Measurements from ENCODE around the gene EVPL. TPM values are rescaled to one million over a fixed set of nuclear protein-coding genes. Genes with fewer than 3 reads are reported as not detected.
"Not testable (repeated sequence)": the region's sequence is repeated elsewhere in the genome, so short reads cannot be mapped to it uniquely, and the experiment has no call there.

Gene EVPL
- total and polyA plus RNA-seq, 8 donors = 1.2 to 105 (median 9.0) TPM

DNA sequence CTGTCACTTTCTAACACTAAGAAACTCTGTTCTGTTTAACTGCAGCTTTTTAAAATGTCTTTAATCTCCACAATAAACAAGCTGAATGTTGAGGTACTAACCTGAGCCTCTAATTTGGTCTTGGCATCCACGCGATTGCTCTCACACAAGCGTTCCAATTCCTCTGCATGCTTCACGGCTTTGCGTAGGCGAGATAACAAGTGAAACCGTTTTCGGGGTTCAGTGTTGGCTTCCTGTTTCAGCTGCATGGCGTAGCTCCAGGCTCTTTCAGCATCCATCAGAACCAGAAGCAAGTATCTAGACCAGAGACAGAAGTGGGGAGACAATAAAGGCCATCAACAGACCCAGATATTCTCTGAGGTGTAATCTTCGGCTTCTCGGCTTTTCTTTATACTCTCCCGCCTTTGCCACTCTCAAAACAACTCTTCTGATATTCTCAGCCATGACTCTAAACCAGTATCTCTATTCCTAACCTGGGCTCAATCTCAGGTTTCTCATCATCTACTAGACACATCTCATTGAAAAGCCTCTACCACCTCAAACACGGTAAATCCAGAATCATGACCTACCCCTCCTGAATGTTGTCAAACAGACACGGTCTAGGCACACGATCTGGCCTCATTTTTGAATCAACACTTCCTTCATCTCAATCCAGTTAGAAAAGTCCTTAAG is 36.9 kb upstream of the EVPL start:
- TF ChIP-seq, protein P1, sequence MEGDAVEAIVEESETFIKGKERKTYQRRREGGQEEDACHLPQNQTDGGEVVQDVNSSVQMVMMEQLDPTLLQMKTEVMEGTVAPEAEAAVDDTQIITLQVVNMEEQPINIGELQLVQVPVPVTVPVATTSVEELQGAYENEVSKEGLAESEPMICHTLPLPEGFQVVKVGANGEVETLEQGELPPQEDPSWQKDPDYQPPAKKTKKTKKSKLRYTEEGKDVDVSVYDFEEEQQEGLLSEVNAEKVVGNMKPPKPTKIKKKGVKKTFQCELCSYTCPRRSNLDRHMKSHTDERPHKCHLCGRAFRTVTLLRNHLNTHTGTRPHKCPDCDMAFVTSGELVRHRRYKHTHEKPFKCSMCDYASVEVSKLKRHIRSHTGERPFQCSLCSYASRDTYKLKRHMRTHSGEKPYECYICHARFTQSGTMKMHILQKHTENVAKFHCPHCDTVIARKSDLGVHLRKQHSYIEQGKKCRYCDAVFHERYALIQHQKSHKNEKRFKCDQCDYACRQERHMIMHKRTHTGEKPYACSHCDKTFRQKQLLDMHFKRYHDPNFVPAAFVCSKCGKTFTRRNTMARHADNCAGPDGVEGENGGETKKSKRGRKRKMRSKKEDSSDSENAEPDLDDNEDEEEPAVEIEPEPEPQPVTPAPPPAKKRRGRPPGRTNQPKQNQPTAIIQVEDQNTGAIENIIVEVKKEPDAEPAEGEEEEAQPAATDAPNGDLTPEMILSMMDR (IDR thresholded peaks at IDR 0.05) = no peak
- TF ChIP-seq POLR2A (IDR thresholded peaks at IDR 0.05) = no peak
- no peak for TF ChIP-seq POLR2AphosphoS5 (IDR thresholded peaks at IDR 0.05)
- no peak for TF ChIP-seq EP300 (IDR thresholded peaks at IDR 0.05)
- peaks cover 0 to 5% (median under 1%) of the 10 kb centered on the region in 4 donors for H3K4me1 ChIP-seq
- H3K9me3 ChIP-seq = no peaks in the 10 kb centered on the region
- intact Hi-C loops (cut with DNase I; ENCODE audit: low total_unique reads) = no loop called here
- no peaks in the 10 kb centered on the region for H3K27me3 ChIP-seq
- DNase-seq = no peak
- no peak overlapping the region for H3K27ac ChIP-seq
- WGBS, 5 donors = 83 to 87% (median 86%) methylated on average over 15 of the region's 15 CpGs
- H3K4me3 ChIP-seq = no peak overlapping the region
- peaks cover 77 to 97% (median 96%) of the 10 kb centered on the region in 4 donors for H3K36me3 ChIP-seq

DNA sequence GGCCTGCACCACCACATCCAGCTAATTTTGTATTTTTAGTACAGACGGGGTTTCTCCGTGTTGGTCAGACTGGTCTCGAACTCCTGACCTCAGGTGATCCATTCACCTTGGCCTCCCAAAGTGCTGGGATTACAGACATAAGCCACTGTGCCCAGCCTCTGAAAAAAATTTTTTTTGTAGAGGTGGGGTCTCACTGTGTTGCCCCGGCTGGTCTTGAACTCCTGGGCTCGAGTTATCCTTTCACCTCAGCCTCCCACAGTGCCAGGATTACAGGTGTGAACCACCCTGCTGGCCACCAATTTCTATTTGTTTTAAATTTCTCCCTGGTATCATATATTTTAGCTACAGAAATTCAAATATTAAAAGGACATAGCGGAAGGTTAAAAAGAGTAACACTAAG is 31.2 kb upstream of the EVPL start:
- H3K9me3 ChIP-seq; intact Hi-C loops (cut with DNase I; ENCODE audit: low total_unique reads); H3K4me3 ChIP-seq; DNase-seq; H3K27me3 ChIP-seq; H3K27ac ChIP-seq: not testable (repeated sequence)
- WGBS, 5 donors = 76 to 96% (median 91%) methylated on average over 6 of the region's 6 CpGs
- Histone ChIP-seq H3K4me1 (peaks cover 0 to 19% (median 4%) of the 10 kb centered on the region in 4 donors), H3K36me3 (peaks cover 75 to 97% (median 96%) of the 10 kb centered on the region in 4 donors)

DNA sequence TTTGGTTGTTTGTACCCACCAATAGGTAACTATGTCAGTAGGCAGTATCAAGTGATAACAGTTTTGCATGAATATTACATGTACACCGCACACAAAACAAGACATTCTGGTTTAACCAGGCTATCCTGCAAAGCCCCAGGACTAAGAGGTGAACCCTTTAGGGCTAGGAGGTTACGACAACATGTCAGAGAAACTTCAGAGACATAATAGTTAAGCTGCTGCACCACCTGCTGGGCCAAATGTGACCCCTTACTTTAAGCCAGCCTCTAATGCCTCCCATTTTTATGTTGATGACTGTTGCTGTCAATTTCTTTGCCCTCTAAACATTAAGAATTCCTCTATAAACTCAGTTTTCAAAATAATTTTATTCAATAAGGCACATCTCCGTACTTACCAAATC is 29.8 kb upstream of the EVPL start:
- Histone ChIP-seq H3K27me3 (no peaks in the 10 kb centered on the region), H3K4me1 (peaks cover 0 to 23% (median 5%) of the 10 kb centered on the region in 4 donors), H3K9me3 (no peaks in the 10 kb centered on the region), H3K4me3 (no peak overlapping the region), H3K27ac (no peak overlapping the region), H3K36me3 (peaks cover 72 to 100% (median 99%) of the 10 kb centered on the region in 4 donors)
- intact Hi-C loops (cut with DNase I; ENCODE audit: low total_unique reads) = no loop called here
- 64 to 82% (median 71%) methylated on average over 3 of the region's 3 CpGs for WGBS, 5 donors
- TF ChIP-seq, protein P1 (IDR thresholded peaks at IDR 0.05) = no peak
- TF ChIP-seq POLR2AphosphoS5 (IDR thresholded peaks at IDR 0.05) (no peak), POLR2A (IDR thresholded peaks at IDR 0.05) (no peak), EP300 (IDR thresholded peaks at IDR 0.05) (no peak)
- DNase-seq = peak in 1 of 2 donors; percentile 30

DNA sequence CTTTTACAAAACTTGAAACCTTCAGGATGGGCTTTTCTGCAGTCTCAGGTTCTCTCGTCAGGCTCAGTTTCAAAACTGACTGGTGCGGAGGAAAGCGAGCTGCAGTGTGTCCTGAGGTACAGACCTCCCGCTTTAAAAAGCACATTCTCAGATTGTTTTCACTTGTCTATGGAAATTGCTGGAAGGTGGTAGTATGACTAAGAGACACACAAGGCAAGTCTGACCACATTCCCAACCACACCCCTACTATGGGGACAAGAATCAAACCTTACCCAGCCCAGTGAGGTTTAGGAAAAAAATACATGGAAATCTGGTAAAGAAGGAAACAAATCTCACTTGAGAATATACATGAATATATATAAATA is 27.0 kb upstream of the EVPL start:
- DNase-seq = peak in 1 of 2 donors; percentile 60
- intact Hi-C loops (cut with DNase I; ENCODE audit: low total_unique reads) = no loop called here
- peak overlapping the region in 2 of 5 donors; percentile 38 to 47 for H3K27ac ChIP-seq
- peaks cover 0 to 33% (median 11%) of the 10 kb centered on the region in 4 donors for H3K4me1 ChIP-seq
- H3K9me3 ChIP-seq = no peaks in the 10 kb centered on the region
- peaks cover 63 to 100% (median 98%) of the 10 kb centered on the region in 4 donors for H3K36me3 ChIP-seq
- no peaks in the 10 kb centered on the region for H3K27me3 ChIP-seq
- no peak overlapping the region for H3K4me3 ChIP-seq
- 84 to 89% (median 86%) methylated on average over 4 of the region's 4 CpGs for WGBS, 5 donors
- TF ChIP-seq POLR2A (IDR thresholded peaks at IDR 0.05) = no peak
- TF ChIP-seq POLR2AphosphoS5 (IDR thresholded peaks at IDR 0.05) = no peak
- TF ChIP-seq, protein P1 (IDR thresholded peaks at IDR 0.05) = no peak
- no peak for TF ChIP-seq EP300 (IDR thresholded peaks at IDR 0.05)

Data from stomach (tissue), 9 donors.